Peyer's patch (tissue), 4 donors: Measurements from ENCODE around the gene GNAS.

Experiments used
- CTCF ChIP-seq, 6 experiments: fragments of 450-650 bp in 4 of 6; fragments of 200-600 bp in 2 of 6; sonication (generic) in 1 of 6; IDR thresholded peaks; one replicate each; pipeline ENCODE4 v1.5.1; 2017 to 2019; ENCODE audit warnings: antibody characterized with exemption in 6 of 6, mild to moderate bottlenecking in 3 of 6, moderate library complexity in 1 of 6
- POLR2A ChIP-seq, 2 donors: fragments of 450-650 bp; IDR thresholded peaks; one replicate each; pipeline ENCODE4 v1.5.1; 2017; ENCODE audit warnings: antibody characterized with exemption in 2 of 2, mild to moderate bottlenecking in 2 of 2, moderate library complexity in 2 of 2

GRCh38 chr20:58901488-58902402 is 49.2 kb downstream of the GNAS start:
- TF ChIP-seq CTCF (IDR thresholded peaks at IDR 0.05) (no peak), POLR2A (IDR thresholded peaks at IDR 0.05) (no peak)
